ENCODE measurements around the gene SDK1.

The SDK1 gene

GRCh38 chr7:4098169-4098568, 797.1 kb downstream of the SDK1 start:
- DNase-seq (ENCODE audit: low read depth in 2 of 2), result no peak

GRCh38 chr7:4099651-4100050, 798.6 kb downstream of the SDK1 start:
- no peak for DNase-seq (ENCODE audit: low read depth in 2 of 2)

GRCh38 chr7:4100148-4100547, 799.1 kb downstream of the SDK1 start:
- DNase-seq (ENCODE audit: low read depth in 2 of 2), result no peak

- DNase-seq (ENCODE audit: low read depth in 2 of 2), result no peak
Measured at GRCh38 chr7:4100691-4101090, 799.6 kb downstream of the SDK1 start.

- DNase-seq (ENCODE audit: low read depth in 2 of 2), result no peak
Measured at GRCh38 chr7:4102231-4102841, 801.3 kb downstream of the SDK1 start.

GRCh38 chr7:4103352-4104091, 802.5 kb downstream of the SDK1 start:
- no peak for DNase-seq (ENCODE audit: low read depth in 2 of 2)

GRCh38 chr7:4107839-4108238, 806.8 kb downstream of the SDK1 start:
- DNase-seq (ENCODE audit: low read depth in 2 of 2), result no peak

GRCh38 chr7:4108951-4109350, 807.9 kb downstream of the SDK1 start:
- no peak for DNase-seq (ENCODE audit: low read depth in 2 of 2)

GRCh38 chr7:4109481-4110110, 808.5 kb downstream of the SDK1 start:
- no peak for DNase-seq (ENCODE audit: low read depth in 2 of 2)

GRCh38 chr7:4110438-4110837, 809.4 kb downstream of the SDK1 start:
- DNase-seq (ENCODE audit: low read depth in 2 of 2), result no peak

- no peak for DNase-seq (ENCODE audit: low read depth in 2 of 2)
Measured at GRCh38 chr7:4111166-4111565, 810.1 kb downstream of the SDK1 start.

GRCh38 chr7:4113271-4113670, 812.2 kb downstream of the SDK1 start:
- no peak for DNase-seq (ENCODE audit: low read depth in 2 of 2)

- no peak for DNase-seq (ENCODE audit: low read depth in 2 of 2)
Measured at GRCh38 chr7:4113976-4114375, 812.9 kb downstream of the SDK1 start.

- no peak for DNase-seq (ENCODE audit: low read depth in 2 of 2)
Measured at GRCh38 chr7:4115442-4115841, 814.4 kb downstream of the SDK1 start.

- DNase-seq (ENCODE audit: low read depth in 2 of 2), result no peak
Measured at GRCh38 chr7:4115941-4116610, 815.0 kb downstream of the SDK1 start.

- no peak for DNase-seq (ENCODE audit: low read depth in 2 of 2)
Measured at GRCh38 chr7:4119848-4120247, 818.8 kb downstream of the SDK1 start.

GRCh38 chr7:4123346-4123745, 822.3 kb downstream of the SDK1 start:
- DNase-seq (ENCODE audit: low read depth in 2 of 2), result no peak

GRCh38 chr7:4123823-4124222, 822.8 kb downstream of the SDK1 start:
- no peak for DNase-seq (ENCODE audit: low read depth in 2 of 2)

- no peak for DNase-seq (ENCODE audit: low read depth in 2 of 2)
Measured at GRCh38 chr7:4124556-4125477, 823.8 kb downstream of the SDK1 start.

GRCh38 chr7:4127909-4128560, 827.0 kb downstream of the SDK1 start:
- no peak for DNase-seq (ENCODE audit: low read depth in 2 of 2)

All from stimulated activated CD4-positive, alpha-beta T cell treated with anti-CD3 and anti-CD28 coated beads, Interleukin-12 subunit alpha, Interleukin-12 subunit beta, amount 100 ng/mL, for 24 hours (primary cell).